ENCODE data around the gene OR5K4. TPM values are rescaled to one million over a fixed set of nuclear protein-coding genes. Genes with fewer than 3 reads are reported as not detected.

The OR5K4 gene
- total and polyA plus RNA-seq, 2 of the 8 experiments (the other 6 are each of a cell fraction or from before 2014, with no cell fraction given): not detected

GRCh38 chr3:98402507-98402906 lies 48.9 kb downstream of the OR5K4 start:
- Histone ChIP-seq H3K9ac (replicated peaks in 1 of 4; ENCODE audit: extremely low read depth in 1 of 4, low read depth in 3 of 4, low read length in 3 of 4) (no peak overlapping the region), H2AK5ac (ENCODE audit: low read depth, low read length) (0 out of 2 replicates have a peak overlapping the region, but pooled peaks have one; percentile 24), H3K27ac (ENCODE audit: low read depth, low read length) (no peak overlapping the region), H3K4me1 (replicated peaks in 1 of 4; ENCODE audit: control insufficient read depth in 3 of 4, insufficient read depth in 4 of 4, low read length in 3 of 4) (no peaks in the 10 kb centered on the region), H3K14ac (ENCODE audit: insufficient read length) (no peak overlapping the region), H3K4me3 (ENCODE audit: extremely low read depth in 1 of 4, insufficient read depth in 2 of 4, low read depth in 3 of 4, low read length in 4 of 4) (no peak overlapping the region), H3K9me3 (ENCODE audit: insufficient read depth in 2 of 2, low read depth in 1 of 2, low read length in 1 of 2) (peaks cover 9 to 25% of the 10 kb centered on the region in 2 experiments), H2BK15ac (ENCODE audit: low read length) (no peak overlapping the region), H2BK12ac (ENCODE audit: low read depth, low read length) (no peak overlapping the region), H3K23ac (ENCODE audit: insufficient read length) (no peak overlapping the region), H3K27me3 (replicated peaks in 1 of 4; ENCODE audit: control insufficient read depth in 3 of 4, extremely low read depth in 1 of 4, insufficient read depth in 3 of 4, low read length in 3 of 4) (no peaks in the 10 kb centered on the region), H4K91ac (replicated peaks; ENCODE audit: insufficient read length, low read length) (no peak overlapping the region), H2BK20ac (ENCODE audit: low read length) (no peak overlapping the region), H3K79me1 (ENCODE audit: low read depth, low read length) (no peaks in the 10 kb centered on the region), H4K20me1 (replicated peaks in 1 of 2; ENCODE audit: control insufficient read depth in 1 of 2, insufficient read depth in 2 of 2, low read length in 2 of 2) (no peaks in the 10 kb centered on the region), H3K56ac (replicated peaks; ENCODE audit: insufficient read length, low read depth, low read length) (no peak overlapping the region), H3K79me2 (ENCODE audit: control insufficient read depth in 1 of 2, insufficient read depth in 2 of 2, low read length in 2 of 2) (no peaks in the 10 kb centered on the region), H2BK120ac (replicated peaks; ENCODE audit: low read depth, low read length) (no peak overlapping the region), H4K5ac (ENCODE audit: insufficient read length, low read depth, low read length) (no peak overlapping the region), H3K23me2 (ENCODE audit: low read depth, low read length) (no peaks in the 10 kb centered on the region), H3K4me2 (ENCODE audit: insufficient read depth in 1 of 2, low read depth in 2 of 2, low read length in 2 of 2) (no peak overlapping the region), H3K18ac (ENCODE audit: extremely low read depth, low read length) (no peak overlapping the region), H3K4ac (replicated peaks; ENCODE audit: insufficient read length, low read depth, low read length) (no peak overlapping the region), H4K8ac (ENCODE audit: extremely low read depth, insufficient read depth, low read length) (no peak overlapping the region), H2AFZ (ENCODE audit: low read length) (no peak overlapping the region), H3K36me3 (ENCODE audit: control insufficient read depth in 2 of 4, insufficient read depth in 4 of 4, low read length in 3 of 4) (no peaks in the 10 kb centered on the region), H2BK5ac (ENCODE audit: low read depth, low read length) (no peak overlapping the region)
- ChIA-PET POLR2A (ENCODE audit: partially characterized antibody) (no interaction called here), CTCF (ENCODE audit: partially characterized antibody) (no interaction called here)
- FAIRE-seq: no peak
- DNase-seq (ENCODE audit: low read depth in 1 of 2, low spot score in 2 of 2): no peak
- WGBS, 2 experiments (ENCODE audit: extremely low coverage in 1 of 2, insufficient coverage in 1 of 2, insufficient read length in 1 of 2, insufficient replicate concordance in 2 of 2, low coverage in 1 of 2, low lambda C conversion rate in 2 of 2, missing lambda C conversion rate in 1 of 2): 100% methylated on average over 1 of the region's 1 CpG; no CpG with 5 or more reads in 1 of the 2 experiments
- TF ChIP-seq GTF2F1 (IDR thresholded peaks at IDR 0.05; ENCODE audit: borderline replicate concordance, low read depth, low read length) (no peak), POU5F1 (IDR thresholded peaks at IDR 0.05; ENCODE audit: low read depth, low read length) (no peak)

All from H1 (cell line).